Osteocyte (in vitro differentiated cells): ENCODE data around the gene LRRC17. TPM values are rescaled to one million over a fixed set of nuclear protein-coding genes. Genes with fewer than 3 reads are reported as not detected.

ENCODE experiments used
- DNase-seq: peaks from one replicate; pipeline ENCODE4 v3.0.0; 2021; ENCODE audit warnings: mixed read lengths; ENCODE audit not compliant: unreplicated experiment; ENCODE audit errors: extremely low spot score
- H3K27ac Mint-ChIP-seq: one replicate; pipeline ENCODE4 v1.8.0; 2021; ENCODE audit warnings: mild to moderate bottlenecking, mixed read lengths; ENCODE audit not compliant: unreplicated experiment
- H3K27me3 Mint-ChIP-seq: one replicate; pipeline ENCODE4 v1.8.0; 2021; ENCODE audit warnings: mixed read lengths; ENCODE audit not compliant: unreplicated experiment
- H3K36me3 Mint-ChIP-seq: one replicate; pipeline ENCODE4 v1.8.0; 2021; ENCODE audit warnings: mixed read lengths; ENCODE audit not compliant: unreplicated experiment
- H3K4me1 Mint-ChIP-seq: one replicate; pipeline ENCODE4 v1.8.0; 2021; ENCODE audit warnings: mixed read lengths; ENCODE audit not compliant: unreplicated experiment
- H3K4me3 Mint-ChIP-seq: one replicate; pipeline ENCODE4 v1.8.0; 2021; ENCODE audit warnings: mild to moderate bottlenecking, moderate library complexity, mixed read lengths; ENCODE audit not compliant: unreplicated experiment
- H3K9me3 Mint-ChIP-seq: one replicate; pipeline ENCODE4 v1.8.0; 2021; ENCODE audit warnings: mixed read lengths; ENCODE audit not compliant: unreplicated experiment
- total RNA-seq: library from RNA; stranded (reverse); gene quantifications from 2 replicates; pipeline ENCODE4 v1.2.1, GENCODE V29; 2021
- TF ChIP-seq, protein P1 (sequence below): fragments of 200-600 bp; sonication (generic); IDR thresholded peaks from 2 replicates; pipeline ENCODE4 v1.5.0; 2021; ENCODE audit warnings: antibody characterized with exemption, mild to moderate bottlenecking, moderate library complexity

The LRRC17 gene
- total RNA-seq, 1 donor from 2014 or later, result 12.4 TPM

DNA sequence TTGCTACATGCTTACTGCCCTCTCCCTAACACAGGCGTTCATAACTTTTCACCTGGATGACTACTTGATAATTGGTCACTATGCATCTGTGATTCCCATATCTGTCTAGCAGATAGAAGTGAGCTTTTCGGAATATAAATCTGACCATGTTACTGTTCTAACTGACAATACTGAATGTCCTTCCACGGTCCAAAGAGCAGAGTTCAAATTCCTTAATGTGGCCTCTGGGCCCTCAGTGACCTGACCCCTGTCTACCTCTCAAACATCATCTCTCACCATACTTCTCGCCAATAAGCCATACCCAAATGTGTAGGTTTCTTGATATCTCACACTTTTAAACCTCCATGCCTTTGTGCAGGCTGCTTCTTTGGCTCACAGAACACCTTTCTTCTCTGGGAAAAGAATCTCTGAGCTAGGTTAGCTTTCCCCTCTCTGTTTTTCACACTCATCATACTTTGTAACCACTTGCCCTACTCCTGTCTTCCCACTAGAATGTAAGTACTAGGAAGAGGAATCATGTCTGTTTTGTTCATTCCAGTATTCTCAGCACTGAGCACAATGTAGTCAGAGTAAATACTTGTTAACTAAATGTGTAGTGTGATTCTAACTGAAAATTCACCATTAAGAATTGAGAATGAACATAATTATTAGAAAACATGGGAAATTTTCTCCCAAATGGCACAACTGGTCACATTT, 39.2 kb upstream of the LRRC17 start:
- TF ChIP-seq, protein P1, sequence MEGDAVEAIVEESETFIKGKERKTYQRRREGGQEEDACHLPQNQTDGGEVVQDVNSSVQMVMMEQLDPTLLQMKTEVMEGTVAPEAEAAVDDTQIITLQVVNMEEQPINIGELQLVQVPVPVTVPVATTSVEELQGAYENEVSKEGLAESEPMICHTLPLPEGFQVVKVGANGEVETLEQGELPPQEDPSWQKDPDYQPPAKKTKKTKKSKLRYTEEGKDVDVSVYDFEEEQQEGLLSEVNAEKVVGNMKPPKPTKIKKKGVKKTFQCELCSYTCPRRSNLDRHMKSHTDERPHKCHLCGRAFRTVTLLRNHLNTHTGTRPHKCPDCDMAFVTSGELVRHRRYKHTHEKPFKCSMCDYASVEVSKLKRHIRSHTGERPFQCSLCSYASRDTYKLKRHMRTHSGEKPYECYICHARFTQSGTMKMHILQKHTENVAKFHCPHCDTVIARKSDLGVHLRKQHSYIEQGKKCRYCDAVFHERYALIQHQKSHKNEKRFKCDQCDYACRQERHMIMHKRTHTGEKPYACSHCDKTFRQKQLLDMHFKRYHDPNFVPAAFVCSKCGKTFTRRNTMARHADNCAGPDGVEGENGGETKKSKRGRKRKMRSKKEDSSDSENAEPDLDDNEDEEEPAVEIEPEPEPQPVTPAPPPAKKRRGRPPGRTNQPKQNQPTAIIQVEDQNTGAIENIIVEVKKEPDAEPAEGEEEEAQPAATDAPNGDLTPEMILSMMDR, result no peak
- DNase-seq, result no peak
- Mint-ChIP-seq H3K9me3 (no peaks in the 10 kb centered on the region), H3K4me1 (peaks cover 51% of the 10 kb centered on the region), H3K4me3 (no peak overlapping the region), H3K27me3 (no peaks in the 10 kb centered on the region), H3K27ac (peak overlapping the region; percentile 94), H3K36me3 (no peaks in the 10 kb centered on the region)

DNA sequence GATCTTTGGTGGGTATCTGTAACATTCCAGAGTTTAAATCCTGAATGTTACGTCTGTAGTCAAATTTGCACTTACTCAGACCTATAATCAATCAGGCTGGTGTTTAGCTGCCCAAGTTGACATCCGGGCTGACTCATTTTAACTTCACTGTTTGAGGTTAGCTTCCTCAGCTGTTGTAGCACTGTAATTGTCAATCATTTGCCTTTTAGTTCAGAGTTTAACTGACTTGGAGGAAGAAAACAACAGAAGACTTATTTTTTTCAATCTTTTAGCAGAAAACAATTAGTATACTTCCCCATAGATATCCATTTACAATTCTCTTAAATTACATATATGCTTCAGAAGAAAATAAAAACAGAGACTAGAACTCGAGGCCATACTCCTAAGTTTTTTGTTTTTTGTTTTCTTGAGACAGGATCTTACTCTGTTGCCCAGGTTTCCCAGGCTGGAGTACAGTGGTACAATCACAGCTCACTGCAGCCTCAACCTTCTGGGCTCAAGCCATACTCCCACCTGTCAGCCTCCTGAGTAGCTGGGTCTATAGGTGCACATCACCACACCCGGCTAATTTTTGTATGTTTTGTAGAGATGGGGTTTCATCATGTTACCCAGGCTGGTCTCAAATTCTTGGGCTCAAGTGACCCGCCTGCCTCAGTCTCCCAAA, 38.5 kb upstream of the LRRC17 start:
- Mint-ChIP-seq H3K36me3 (no peaks in the 10 kb centered on the region), H3K27ac (peak overlapping the region; percentile 94), H3K9me3 (no peaks in the 10 kb centered on the region), H3K27me3 (no peaks in the 10 kb centered on the region), H3K4me1 (peaks cover 51% of the 10 kb centered on the region), H3K4me3 (no peak overlapping the region)
- TF ChIP-seq, protein P1, result no peak
- no peak for DNase-seq

DNA sequence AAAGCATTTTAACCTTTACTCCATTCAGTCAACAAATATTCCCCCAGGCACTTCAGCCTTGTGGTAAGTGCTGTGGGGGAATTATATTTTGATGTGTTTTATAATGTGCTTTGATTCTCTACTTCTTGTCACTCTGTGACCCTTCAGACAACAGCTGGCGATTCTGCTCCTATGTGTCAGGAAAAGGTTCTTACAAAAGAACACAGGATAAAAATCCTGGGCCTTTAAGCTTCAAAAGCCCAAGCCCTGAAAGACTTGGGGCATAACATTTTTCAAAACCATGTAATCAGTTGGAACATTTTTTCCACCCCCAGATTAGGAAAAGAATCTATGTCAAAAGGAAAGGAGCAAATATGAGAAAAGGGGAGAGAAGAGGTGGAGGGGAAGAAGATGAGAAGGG, 37.8 kb upstream of the LRRC17 start:
- no peaks in the 10 kb centered on the region for H3K27me3 Mint-ChIP-seq

GRCh38 chr7:102875700-102876295, 37.0 kb upstream of the LRRC17 start:
- no peaks in the 10 kb centered on the region for H3K27me3 Mint-ChIP-seq
- H3K4me3 Mint-ChIP-seq, result no peak overlapping the region
- H3K4me1 Mint-ChIP-seq, result peaks cover 51% of the 10 kb centered on the region
- no peak for DNase-seq
- no peaks in the 10 kb centered on the region for H3K9me3 Mint-ChIP-seq
- TF ChIP-seq, protein P1, result no peak
- no peaks in the 10 kb centered on the region for H3K36me3 Mint-ChIP-seq
- H3K27ac Mint-ChIP-seq, result peak overlapping the region; percentile 94

More for the DNA sequence above, 37.8 kb upstream of the LRRC17 start:
- Mint-ChIP-seq H3K4me3 (no peak overlapping the region), H3K27ac (peak overlapping the region; percentile 94), H3K4me1 (peaks cover 51% of the 10 kb centered on the region), H3K9me3 (no peaks in the 10 kb centered on the region), H3K36me3 (no peaks in the 10 kb centered on the region)
- no peak for DNase-seq
- TF ChIP-seq, protein P1, result no peak
